NK-92 treated with Interleukin-12 subunit alpha and Interleukin-12 subunit beta, amount 100 ng/mL, for 24 hours (cell line): ENCODE data around the gene LGR4.
"Not testable (repeated sequence)": the region's sequence is repeated elsewhere in the genome, so short reads cannot be mapped to it uniquely, and the experiment has no call there.

ENCODE experiments used
- DNase-seq: peaks from one replicate; lab custom pipeline; 2025; lab: John Stamatoyannopoulos, UW

Gene LGR4

DNA sequence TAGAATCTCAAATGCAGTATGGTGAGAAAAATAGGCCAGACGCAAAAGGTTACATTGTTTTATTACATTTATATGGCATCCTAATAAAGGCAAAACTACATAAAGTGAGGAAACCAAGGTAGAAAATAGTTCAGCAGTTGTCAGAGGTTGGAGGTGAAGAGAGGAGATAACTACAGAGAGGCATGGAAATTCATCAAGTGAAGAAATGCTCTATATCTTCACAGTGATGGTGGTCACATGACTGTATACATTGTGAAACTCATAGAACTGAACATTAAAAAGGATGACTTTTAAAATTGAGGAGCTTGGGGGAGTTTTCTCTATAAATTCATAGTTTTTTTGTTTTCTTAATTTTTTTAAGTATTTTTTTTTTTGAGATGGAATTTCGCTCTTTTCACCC, 14.4 kb downstream of the LGR4 start:
- no peak for DNase-seq

DNA sequence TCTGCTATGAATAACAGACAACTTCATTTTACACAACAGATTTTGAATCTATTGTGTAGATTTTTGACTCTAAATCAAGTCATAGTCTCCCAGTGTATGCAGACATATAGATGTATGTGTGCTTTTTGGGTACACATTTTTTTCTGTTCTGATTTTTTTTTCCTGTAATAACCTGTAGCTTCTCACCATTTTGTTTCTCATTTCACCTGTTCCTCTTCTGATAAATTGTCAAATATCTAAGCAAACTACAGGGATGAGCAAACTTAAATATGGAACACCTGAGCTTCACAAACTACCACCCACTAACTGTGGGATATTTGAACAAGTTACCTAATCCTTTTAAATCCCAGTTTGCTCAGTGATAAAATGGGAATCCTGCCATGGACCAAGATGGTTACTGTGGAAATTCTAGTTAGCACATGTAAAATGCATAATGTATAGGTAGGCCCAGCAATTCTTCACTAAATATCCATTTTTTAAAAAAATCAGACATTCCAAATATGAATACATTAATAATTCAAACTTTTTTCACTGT, 15.7 kb downstream of the LGR4 start:
- no peak for DNase-seq

DNA sequence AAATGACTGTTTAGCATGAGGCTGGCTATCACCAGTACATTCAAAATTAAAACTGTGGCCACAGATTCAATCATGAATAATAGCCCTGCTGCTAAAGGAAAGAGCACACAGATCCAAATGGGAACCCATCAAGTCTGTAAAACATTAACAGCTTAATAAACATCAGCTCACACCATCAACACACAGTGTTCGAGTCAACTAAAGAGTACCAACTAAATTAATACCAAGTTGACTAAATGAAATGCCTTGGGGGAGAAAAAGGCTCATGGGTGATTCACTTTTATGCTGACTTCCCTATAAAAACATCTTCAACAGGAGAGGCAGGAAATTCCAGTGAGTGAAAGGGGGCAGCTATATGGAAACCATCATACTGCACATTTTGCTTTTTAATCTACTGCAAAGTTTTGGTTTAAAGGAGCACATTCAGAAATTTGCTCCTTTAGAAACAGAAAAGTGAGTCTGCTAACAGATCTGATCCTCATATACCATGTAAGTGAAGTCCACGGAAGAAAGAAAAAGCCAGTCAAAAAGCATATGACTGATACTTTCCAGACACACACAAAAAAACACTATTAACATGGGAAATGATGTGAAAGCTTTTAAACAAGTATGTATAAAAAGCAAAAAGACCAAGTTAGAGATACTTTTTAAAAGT, 16.3 kb downstream of the LGR4 start:
- no peak for DNase-seq

DNA sequence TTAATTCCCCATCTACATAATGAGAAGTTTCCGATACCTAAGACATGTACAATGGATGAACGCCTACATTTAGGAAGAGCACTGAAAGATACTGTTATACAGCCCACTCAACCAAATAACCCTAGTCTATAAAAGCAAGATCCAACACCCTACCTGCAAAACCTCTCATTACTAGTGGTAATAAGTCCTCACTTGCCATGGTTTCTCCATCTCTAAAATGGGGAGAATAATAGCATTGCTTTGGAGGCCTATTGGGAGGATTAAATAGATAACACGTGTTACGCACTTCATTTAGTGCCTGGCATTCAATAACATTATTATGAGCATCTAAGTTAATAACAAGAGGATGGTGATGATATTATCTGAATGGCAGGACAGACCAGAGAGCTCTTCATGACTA, 16.9 kb downstream of the LGR4 start:
- DNase-seq, result no peak

DNA sequence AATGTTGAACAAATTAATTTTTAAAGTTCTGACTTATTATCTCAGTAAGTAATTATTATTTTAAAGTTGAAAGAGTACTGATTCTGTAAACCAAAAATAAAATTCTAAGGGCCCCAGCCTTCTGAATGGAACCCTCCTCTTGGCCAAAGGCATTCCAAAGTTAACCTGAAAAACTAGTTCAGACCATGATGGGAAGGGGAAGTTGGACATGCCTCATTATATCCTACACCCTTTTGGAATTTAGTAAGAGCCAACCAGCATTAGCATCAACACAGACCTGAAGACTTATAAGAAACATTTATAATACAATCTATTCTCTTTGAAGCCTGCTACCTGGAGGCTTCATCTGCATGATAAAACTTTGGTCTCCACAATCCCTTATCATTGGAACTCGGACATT, 18.9 kb downstream of the LGR4 start:
- no peak for DNase-seq

DNA sequence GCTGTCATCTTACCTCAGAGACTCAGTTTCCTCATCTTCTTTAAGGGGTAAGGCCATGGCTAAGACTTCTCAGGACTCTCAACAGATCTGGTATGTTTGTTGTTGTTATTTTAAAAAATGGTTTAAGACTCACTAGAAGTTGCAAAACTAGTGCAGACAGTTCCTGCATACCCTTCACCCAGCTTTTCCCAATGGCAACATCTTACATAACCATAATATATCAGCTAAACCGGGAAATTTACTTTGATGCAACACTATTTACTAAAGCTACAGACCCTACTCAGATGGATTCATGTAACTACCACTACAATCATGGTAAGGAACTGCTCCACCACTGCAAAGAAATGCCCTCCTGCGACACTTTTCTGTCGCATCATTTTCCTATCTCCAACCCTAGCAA, 20.4 kb downstream of the LGR4 start:
- DNase-seq, result no peak

DNA sequence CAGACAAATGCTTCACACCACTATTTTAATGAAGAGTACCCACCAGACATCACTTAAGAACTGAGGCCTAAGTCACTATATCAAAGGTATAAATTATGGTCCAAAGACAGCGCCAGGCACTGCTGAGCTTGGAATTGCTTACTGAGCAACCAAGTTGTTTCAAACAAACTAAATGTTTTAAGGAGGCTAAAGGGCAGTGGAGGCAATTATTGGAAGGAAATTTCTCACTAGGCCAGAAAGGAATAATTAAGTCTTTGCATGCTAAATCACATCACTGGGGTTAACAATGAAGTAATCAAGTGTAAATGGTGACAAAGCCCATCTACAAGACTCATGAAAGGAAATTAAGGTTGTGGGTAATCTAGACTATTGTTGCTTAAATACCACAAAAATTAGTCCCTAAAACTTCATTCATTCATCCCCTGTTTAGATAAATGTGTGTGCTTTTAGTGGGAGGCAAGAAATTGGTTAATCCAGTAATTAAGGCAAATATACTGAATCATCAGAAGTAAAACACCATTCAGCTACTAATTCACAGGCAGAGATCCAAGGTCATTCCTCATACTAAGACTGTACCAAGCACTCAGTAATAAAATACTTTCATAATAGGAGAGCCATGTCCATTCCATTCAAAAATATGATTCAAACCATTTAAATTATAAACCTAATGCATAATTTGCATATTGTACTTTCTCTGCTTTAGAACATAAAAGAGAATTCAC, 21.2 kb downstream of the LGR4 start:
- no peak for DNase-seq

DNA sequence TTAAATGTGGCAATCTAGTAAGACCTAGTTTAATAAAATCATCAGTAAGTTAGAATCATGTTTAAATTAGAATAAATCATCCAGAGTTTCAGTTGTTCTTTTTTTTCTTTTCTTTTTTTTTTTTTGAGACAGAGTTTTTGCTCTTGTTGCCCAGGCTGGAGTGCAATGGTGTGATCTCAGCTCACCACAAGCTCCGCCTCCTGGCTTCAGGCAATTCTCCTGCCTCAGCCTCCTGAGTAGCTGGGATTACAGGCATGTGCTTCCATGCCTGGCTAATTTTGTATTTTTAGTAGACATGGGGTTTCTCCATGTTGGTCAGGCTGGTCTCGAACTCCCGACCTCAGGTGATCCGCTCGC, 24.4 kb downstream of the LGR4 start:
- not testable (repeated sequence) for DNase-seq

DNA sequence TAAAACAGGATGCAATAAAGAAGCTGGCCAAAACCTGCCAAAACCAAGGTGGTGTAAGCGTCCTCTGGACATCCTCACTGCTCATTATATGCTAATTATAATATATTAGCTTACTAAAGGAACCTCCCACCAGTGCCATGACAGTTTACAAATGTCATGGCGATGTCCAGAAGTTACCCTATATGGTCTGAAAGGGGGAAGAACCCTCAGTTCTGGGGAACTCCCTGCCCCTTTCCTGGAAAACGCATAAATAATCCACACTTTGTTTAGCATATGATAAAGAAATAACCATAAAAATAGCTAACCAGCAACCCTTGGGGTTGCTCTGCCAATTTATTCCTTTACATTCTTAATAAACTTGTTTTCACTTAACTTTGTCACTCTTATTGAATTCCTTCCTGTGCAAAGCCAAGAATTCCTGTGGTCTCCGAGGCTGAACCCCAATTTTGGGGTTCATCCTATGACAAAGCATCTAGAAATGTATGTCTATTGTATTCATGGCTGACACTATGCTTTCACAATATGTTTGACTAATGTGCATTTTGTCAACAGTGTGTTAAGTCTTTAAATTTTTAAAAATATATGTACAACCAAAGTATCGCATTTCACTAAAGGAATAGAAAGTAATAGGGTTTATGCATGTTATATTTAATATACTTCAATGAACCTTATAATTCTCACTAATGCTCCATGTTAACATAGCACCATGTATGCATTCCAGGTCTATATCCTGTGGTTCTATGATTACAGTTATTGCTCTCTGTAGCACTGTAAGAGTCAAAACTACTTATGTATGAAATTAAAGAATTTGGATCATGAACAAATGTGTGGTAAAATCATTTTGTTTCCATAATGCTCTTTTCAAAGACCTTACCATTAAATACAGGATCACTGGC, 25.1 kb downstream of the LGR4 start:
- DNase-seq, result no peak

DNA sequence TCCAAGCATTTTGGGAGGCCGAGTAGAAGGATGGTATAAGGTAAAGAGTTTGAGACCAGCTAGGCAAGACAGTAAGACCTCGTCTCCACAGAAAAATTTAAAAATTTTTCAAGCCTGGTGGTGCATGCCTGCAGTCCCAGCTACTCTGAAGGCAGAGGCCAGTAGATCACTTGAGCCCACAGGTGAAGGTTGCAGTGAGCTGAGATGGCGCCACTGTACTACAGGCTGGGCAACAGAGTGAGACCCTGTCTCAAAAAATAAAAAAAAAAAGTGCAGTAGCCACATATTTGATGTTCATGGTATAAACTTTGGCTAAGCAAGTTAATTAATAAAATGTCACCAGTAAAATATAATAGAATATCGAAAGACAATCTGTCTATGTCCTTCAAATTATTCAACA, 27.0 kb downstream of the LGR4 start:
- DNase-seq, result no peak

DNA sequence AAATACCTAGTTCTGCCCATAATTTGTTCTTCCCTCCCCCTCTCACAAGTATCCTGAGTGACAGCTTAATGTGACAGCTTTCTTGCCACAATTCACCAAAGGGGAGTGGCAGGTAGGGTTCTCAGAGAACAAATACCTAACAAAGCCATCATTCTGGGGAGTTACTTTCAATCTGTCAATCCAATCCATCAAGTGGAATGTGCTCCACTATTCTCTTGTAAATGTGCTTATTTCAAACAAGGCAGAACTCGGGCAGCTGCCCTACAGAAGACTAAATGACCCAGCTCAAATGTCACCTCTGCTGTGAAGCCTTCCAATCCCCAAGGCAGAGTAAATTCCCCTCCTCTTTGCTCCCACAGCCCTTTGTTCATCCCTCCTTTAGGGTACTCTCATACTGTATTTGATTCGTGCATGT, 27.8 kb downstream of the LGR4 start:
- DNase-seq, result no peak

DNA sequence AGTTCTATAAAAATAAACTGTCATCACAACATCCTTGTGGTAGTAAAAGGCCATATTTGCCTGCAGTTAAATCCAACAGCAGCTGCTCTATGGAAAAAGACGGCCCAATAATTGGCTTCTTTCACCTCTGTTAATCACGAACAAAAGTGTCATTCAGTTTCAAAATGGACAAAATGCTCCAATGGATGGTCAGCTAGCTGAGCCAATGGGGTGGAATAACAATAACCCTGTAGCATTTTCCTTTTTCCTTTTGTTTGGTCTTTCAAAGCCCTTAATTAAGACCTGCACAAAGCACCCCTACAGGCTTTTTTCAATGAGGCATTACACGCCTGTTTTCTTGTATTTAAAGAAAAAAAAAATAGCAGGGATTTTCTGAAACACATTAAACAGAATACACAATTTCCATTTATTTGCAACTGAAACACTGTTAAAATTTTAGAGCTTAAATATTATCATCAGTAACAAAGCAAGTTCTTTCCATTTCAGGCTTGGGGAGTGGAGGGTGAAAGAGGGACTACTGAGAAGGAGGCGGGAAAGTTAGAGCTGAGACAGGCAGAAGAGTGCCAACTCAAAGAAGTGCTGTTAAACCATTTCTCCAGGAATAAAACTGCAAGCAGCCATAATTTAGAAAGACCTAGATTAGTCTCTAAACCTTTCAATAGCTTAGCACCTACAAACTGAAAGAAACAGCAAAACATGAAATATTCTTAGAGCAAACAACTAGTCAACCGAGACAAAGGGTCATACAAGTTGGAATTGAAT, 28.7 kb downstream of the LGR4 start:
- no peak for DNase-seq

DNA sequence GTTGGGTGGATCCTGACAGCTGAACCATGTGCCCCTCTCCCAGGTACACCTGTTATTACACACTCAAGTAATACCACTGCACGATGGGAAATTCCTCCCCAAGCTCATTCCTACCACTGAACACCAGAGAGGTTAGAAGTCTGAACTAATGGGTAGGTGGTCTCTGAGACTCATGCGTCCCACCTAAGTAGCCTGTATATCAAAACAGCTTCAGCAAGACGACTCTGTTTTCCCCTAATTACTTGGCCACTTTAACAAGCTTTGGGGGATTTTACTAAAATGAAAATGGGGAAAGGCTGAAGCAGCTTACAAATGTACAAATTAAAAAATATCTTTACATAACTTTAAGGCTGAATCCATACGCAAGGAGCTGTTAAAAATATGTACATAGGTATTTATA, 29.4 kb downstream of the LGR4 start:
- DNase-seq, result no peak

DNA sequence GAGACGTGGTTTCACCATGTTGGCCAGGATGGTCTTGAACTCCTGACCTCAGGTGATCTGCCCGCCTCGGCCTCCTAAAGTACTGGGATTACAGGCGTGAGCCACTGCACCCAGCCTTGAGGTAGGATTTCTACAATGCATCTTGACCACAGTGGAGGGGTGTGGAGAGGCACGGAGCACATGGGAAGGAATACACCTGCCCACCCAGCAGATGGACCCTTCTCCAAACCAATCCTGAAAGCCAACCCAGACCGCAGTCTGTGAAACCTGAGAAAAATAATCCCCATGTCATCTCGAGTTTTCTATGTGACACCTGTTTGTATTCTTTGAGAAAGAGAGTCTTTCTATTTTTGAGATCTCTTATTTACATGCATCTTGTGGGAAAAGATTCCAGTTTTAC, 32.5 kb downstream of the LGR4 start:
- no peak for DNase-seq

DNA sequence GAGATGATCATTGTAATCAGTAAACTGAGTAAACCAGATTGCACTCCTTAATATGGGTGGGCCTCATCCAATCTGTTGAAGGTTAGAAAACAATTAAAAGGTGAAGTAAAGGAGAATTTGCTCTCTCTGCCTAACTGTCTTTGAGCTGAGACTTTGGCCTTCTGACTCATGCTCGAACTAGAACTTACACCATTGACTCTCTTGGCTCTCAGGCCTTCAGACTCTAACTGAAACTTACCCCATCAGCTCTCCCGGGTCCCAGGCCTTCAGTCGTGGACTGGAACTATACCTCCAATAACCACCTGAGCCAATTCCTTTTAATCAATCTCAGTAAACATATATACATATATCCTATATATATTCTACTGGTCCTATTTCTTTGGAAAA, 34.0 kb downstream of the LGR4 start:
- no peak for DNase-seq

DNA sequence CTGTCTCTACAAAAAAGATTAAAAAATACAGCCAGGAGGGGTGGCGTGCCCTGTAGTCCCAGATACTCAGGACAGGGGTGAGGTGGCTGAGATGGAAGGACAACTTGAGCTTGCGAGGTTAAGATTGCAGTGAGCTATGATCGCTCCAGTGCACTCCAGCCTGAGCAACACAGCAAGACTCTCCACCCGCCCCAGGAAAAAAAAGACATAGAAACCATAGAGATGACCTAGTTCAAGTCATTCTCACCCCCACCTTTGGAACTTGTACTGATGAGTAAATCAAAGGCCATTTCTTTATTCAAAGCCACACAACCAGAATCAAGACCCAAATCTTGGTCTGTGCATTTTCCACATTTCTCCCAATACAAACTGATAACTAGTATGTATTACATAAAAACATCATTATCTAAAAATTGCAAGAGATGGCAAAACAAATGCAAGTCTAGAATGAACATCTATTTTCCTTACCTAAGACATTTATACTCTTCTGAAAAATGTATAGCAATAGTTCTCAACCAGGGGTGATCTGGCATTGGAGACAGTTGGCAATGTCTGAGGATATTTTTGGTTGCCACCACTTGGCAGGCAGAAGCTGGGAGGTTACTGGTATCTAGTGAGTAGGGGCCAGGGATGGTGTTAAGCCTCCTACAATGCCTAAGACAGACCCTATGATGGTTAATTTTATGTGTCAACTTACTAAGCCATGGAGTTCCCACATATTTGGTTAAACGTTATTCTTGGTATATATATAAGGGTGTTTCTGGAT, 34.6 kb downstream of the LGR4 start:
- no peak for DNase-seq

DNA sequence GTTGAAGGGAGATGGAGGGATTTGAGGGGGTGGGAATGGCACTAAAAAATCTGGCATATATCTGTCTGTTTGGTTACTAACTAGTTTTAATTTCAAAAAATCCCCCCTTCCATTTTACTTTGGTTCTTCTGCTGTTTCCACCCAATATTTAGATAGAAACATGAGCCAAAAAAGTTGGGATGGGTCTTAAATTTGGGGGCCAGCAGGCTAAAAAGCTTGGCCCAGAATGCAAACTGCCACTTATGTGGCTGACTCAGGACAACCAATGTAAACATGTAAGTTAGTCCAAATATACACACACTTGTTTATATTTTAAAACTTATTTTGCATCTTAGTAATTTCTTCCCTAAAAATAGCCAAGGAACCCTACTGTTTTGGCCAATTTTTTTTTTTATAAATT, 35.7 kb downstream of the LGR4 start:
- DNase-seq, result no peak

DNA sequence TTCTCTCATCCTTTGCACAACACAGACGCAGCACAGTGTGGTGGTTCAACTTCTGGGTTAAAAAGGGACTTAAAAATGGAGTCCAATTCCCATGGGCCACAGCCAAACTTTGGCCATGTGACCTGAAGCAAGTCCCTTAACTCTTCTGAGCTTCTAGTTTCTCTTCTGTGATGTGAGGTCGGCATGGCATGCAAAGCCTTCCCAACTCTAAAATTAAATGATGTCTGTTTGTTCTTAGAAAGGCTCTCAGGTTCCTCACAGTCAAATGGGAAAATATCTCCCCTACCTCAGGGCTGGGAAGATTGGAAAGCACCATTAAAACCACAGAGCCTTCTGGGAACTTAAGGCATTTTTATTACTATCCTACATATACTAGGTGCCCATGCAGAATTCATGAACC, 38.8 kb downstream of the LGR4 start:
- no peak for DNase-seq

DNA sequence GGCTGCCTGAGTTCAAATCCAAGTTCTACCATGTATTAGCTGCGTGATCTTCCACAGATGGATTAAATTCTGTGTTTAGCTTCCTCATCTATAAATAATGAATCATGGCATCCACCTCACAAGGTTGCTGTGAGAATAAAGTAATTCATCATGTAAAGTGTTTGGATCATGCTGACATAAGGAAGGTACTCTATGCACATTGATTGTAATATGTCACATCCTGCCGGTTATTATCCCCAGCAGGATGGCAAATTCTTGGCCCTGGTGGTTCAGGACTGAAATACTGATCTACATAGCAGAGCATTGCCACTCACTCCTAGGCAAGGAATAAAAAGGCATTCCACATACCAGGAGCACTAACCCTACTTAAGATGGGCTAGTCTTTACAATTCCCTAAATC, 40.8 kb downstream of the LGR4 start:
- DNase-seq, result no peak

DNA sequence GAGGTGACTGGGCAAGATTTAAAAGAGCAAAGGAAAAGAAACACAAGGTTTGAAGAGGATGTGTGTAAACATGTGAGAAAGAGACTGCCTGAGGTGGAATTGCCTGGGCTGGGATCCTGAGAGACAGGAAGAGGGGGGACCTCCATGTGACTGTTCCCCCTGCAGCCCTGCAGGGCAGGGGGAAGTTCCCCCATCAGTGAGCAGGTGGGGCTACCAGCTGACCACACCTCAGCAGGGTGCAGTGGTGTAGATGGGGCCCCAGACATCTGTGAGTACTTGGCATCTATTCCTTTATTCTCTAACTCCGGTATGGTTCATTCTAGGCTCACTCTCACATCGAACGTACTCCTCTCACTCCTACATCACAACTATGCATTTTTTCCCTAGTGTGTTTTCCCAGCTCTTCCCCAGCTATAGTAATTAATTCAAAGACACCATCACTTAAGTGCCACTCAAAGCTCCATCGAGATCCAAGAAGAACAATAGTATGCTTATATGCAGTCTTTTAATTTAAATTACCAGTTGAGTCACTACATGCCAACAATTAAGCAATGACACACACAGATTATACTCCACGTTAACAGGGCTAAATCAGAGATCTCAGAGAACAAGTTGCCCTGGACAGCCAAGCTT, 42.7 kb downstream of the LGR4 start:
- DNase-seq, result no peak
